Endodermal cell (in vitro differentiated cells): ENCODE results near the gene G6PC2. TPM values are rescaled to one million over a fixed set of nuclear protein-coding genes. Genes with fewer than 3 reads are reported as not detected.

ENCODE experiments used
- DNase-seq: peaks from one replicate; pipeline ENCODE4 v3.0.0-alpha.2; 2017
- H3K27ac ChIP-seq: 2 replicates; pipeline ENCODE4 v1.5.1; 2013; ENCODE audit warnings: mild to moderate bottlenecking, low read depth, low read length, moderate library complexity
- H3K27me3 ChIP-seq: 2 replicates; pipeline ENCODE4 v1.6.1; 2013; ENCODE audit warnings: mild to moderate bottlenecking, low read length, moderate library complexity; ENCODE audit not compliant: insufficient read depth, control insufficient read depth, poor library complexity, severe bottlenecking
- H3K36me3 ChIP-seq: 2 replicates; pipeline ENCODE4 v1.7.0; 2013; ENCODE audit warnings: mild to moderate bottlenecking, low read length, moderate library complexity; ENCODE audit not compliant: control insufficient read depth, insufficient read depth
- H3K4me1 ChIP-seq: one replicate; pipeline ENCODE4 v1.7.0; 2013; ENCODE audit warnings: low read length; ENCODE audit not compliant: control insufficient read depth, insufficient read depth
- H3K4me3 ChIP-seq: 2 replicates; pipeline ENCODE4 v1.5.1; 2013; ENCODE audit warnings: mild to moderate bottlenecking, low read length, moderate library complexity
- H3K9ac ChIP-seq: 2 replicates; pipeline ENCODE4 v1.6.1; 2013; ENCODE audit warnings: mild to moderate bottlenecking, low read length, moderate library complexity; ENCODE audit not compliant: poor library complexity, severe bottlenecking; ENCODE audit errors: extremely low read depth
- H3K9me3 ChIP-seq: 2 replicates; pipeline ENCODE4 v1.6.1; 2013; ENCODE audit warnings: mild to moderate bottlenecking, low read length, moderate library complexity; ENCODE audit not compliant: control insufficient read depth
- H3K27ac Mint-ChIP-seq: 2 replicates; pipeline ENCODE4 v1.8.0; 2020; ENCODE audit warnings: mixed read lengths
- H3K27me3 Mint-ChIP-seq: 2 replicates; pipeline ENCODE4 v1.8.0; 2021; ENCODE audit warnings: mild to moderate bottlenecking, mixed read lengths; ENCODE audit not compliant: insufficient read depth
- H3K36me3 Mint-ChIP-seq: 2 replicates; pipeline ENCODE4 v1.8.0; 2020; ENCODE audit warnings: low read depth, mixed read lengths
- H3K4me1 Mint-ChIP-seq: 2 replicates; pipeline ENCODE4 v1.8.0; 2020; ENCODE audit warnings: mixed read lengths
- H3K4me3 Mint-ChIP-seq: 2 replicates; pipeline ENCODE4 v1.8.0; 2020; ENCODE audit warnings: mild to moderate bottlenecking, moderate library complexity, mixed read lengths
- H3K9me3 Mint-ChIP-seq: 2 replicates; pipeline ENCODE4 v1.8.0; 2020; ENCODE audit warnings: mild to moderate bottlenecking, mixed read lengths
- WGBS, 2 experiments: methylation state at CpG; one replicate each; pipeline versions ENCODE4 v1.1.5 to v1.1.7; 2013; ENCODE audit warnings: missing lambda C conversion rate in 2 of 2, mixed read lengths in 1 of 2; ENCODE audit not compliant: insufficient coverage in 1 of 2, insufficient read length in 1 of 2; 5-methylcytosine and 5-hydroxymethylcytosine counted together
- total RNA-seq, 2 donors: library from RNA; stranded (reverse); fragmentation: NEBNext Ultra II Directional in 1 of 2; extraction: Animal tissue kit (Norgen Biotek cat#: 25700) in 1 of 2; gene quantifications; 2 replicates in 1 of 2; 3 replicates in 1 of 2; pipeline ENCODE4 v1.2.1, GENCODE V29; 2021
- TF ChIP-seq, protein P1 (sequence below): fragments of 200-600 bp; sonication (generic); conservative IDR thresholded peaks from 2 replicates; pipeline ENCODE4 v1.5.0; 2021; ENCODE audit warnings: antibody characterized with exemption, mild to moderate bottlenecking

The G6PC2 gene
- total RNA-seq, 2 donors from 2014 or later: not detected

- H3K4me3 Mint-ChIP-seq: no peak overlapping the region
- peaks cover 20% of the 10 kb centered on the region for H3K27me3 ChIP-seq
- H3K4me1 ChIP-seq: no peaks in the 10 kb centered on the region
- no peaks in the 10 kb centered on the region for H3K9me3 Mint-ChIP-seq
- no peak overlapping the region for H3K27ac Mint-ChIP-seq
- no peaks in the 10 kb centered on the region for H3K4me1 Mint-ChIP-seq
- H3K27ac ChIP-seq: no peak overlapping the region
- no peak overlapping the region for H3K9ac ChIP-seq
- no peaks in the 10 kb centered on the region for H3K36me3 ChIP-seq
- peaks cover 12% of the 10 kb centered on the region for H3K27me3 Mint-ChIP-seq
- no peaks in the 10 kb centered on the region for H3K36me3 Mint-ChIP-seq
- TF ChIP-seq, protein P1, sequence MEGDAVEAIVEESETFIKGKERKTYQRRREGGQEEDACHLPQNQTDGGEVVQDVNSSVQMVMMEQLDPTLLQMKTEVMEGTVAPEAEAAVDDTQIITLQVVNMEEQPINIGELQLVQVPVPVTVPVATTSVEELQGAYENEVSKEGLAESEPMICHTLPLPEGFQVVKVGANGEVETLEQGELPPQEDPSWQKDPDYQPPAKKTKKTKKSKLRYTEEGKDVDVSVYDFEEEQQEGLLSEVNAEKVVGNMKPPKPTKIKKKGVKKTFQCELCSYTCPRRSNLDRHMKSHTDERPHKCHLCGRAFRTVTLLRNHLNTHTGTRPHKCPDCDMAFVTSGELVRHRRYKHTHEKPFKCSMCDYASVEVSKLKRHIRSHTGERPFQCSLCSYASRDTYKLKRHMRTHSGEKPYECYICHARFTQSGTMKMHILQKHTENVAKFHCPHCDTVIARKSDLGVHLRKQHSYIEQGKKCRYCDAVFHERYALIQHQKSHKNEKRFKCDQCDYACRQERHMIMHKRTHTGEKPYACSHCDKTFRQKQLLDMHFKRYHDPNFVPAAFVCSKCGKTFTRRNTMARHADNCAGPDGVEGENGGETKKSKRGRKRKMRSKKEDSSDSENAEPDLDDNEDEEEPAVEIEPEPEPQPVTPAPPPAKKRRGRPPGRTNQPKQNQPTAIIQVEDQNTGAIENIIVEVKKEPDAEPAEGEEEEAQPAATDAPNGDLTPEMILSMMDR: no peak
- no peaks in the 10 kb centered on the region for H3K9me3 ChIP-seq
- no peak overlapping the region for H3K4me3 ChIP-seq
- no peak for DNase-seq
These were observed 6.4 kb upstream of the G6PC2 start for GRCh38 chr2:168894720-168895119.

DNA sequence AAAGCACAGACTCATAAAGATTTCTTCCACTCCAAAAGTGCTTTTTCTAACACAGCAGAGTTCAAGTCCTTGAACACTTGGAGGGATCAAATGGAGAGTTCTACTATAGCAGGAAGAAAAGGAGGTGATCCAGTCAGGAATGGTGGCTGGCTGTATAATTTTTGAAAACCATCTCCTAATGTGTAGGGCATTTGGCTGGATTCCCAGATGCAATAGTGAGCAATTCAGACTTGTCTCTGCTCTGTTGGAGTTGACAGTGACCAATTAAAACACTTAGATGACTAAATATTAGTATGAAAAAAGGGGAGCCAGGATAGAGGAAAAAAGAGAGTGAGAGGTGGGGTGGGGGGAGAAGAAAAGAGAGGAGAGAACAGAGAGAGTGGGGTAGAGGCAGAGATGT, 5.3 kb upstream of the G6PC2 start:
- Mint-ChIP-seq H3K27ac (no peak overlapping the region), H3K9me3 (no peaks in the 10 kb centered on the region), H3K27me3 (peaks cover 12% of the 10 kb centered on the region), H3K36me3 (no peaks in the 10 kb centered on the region), H3K4me1 (no peaks in the 10 kb centered on the region), H3K4me3 (no peak overlapping the region)
- no peak overlapping the region for H3K4me3 ChIP-seq
- H3K9ac ChIP-seq: no peak overlapping the region
- no peaks in the 10 kb centered on the region for H3K36me3 ChIP-seq
- DNase-seq: no peak
- H3K9me3 ChIP-seq: no peaks in the 10 kb centered on the region
- no peak overlapping the region for H3K27ac ChIP-seq
- peaks cover 19% of the 10 kb centered on the region for H3K27me3 ChIP-seq
- TF ChIP-seq, protein P1: no peak
- no peaks in the 10 kb centered on the region for H3K4me1 ChIP-seq

DNA sequence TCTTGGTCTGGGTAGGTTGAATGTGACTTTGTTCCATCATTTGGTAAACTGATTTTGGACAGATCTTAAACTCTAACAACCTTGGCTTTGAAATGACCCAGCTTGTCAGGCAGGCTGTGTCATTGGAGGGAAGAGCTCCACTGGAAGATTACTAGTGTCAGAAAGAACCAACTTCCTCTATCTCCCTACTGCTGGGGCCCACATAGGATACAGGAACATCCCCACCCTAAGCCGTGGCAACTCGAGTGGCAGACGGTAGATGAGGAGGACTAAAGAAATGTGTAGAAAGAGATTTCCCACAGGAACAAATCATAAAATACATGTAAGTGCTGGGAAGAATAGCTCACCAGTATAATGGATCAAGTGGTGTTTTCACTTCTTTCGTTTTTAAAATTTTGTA, 4.3 kb upstream of the G6PC2 start:
- no peak for DNase-seq
- Histone ChIP-seq H3K9ac (no peak overlapping the region), H3K27me3 (peaks cover 9% of the 10 kb centered on the region), H3K9me3 (no peaks in the 10 kb centered on the region), H3K4me1 (no peaks in the 10 kb centered on the region), H3K36me3 (no peaks in the 10 kb centered on the region), H3K4me3 (no peak overlapping the region), H3K27ac (no peak overlapping the region)
- no peak overlapping the region for H3K27ac Mint-ChIP-seq
- no peaks in the 10 kb centered on the region for H3K4me1 Mint-ChIP-seq
- H3K27me3 Mint-ChIP-seq: peaks cover 5% of the 10 kb centered on the region
- H3K4me3 Mint-ChIP-seq: no peak overlapping the region
- H3K36me3 Mint-ChIP-seq: no peaks in the 10 kb centered on the region
- WGBS, 2 experiments: no CpG with 5 or more reads among the region's 4 CpGs
- TF ChIP-seq, protein P1: no peak
- no peaks in the 10 kb centered on the region for H3K9me3 Mint-ChIP-seq
